Measurements from ENCODE around the gene DPF3. TPM values are rescaled to one million over a fixed set of nuclear protein-coding genes. Genes with fewer than 3 reads are reported as not detected.

The DPF3 gene
- polyA plus RNA-seq, 4 donors, result 1.0 to 2.4 (median 1.5) TPM

- FAIRE-seq (no peak), DNase-seq (no peak)
- H3K36me3 ChIP-seq (ENCODE audit: control insufficient read depth in 3 of 3, insufficient read depth in 2 of 3, low read depth in 1 of 3, low read length in 3 of 3), result no peaks in the 10 kb centered on the region
- H3K27ac ChIP-seq (ENCODE audit: low read depth in 1 of 3, low read length in 2 of 3), result no peak overlapping the region
- no peak overlapping the region for H3K4me3 ChIP-seq (ENCODE audit: low read depth in 1 of 3, low read length in 3 of 3)
- peaks cover 0 to 12% (median 0%) of the 10 kb centered on the region in 3 donors for H3K4me1 ChIP-seq (ENCODE audit: control insufficient read depth in 3 of 3, insufficient read depth in 2 of 3, low read depth in 1 of 3, low read length in 2 of 3)
- WGBS, 3 donors, result 93 to 95% (median 95%) methylated on average over 5 of the region's 5 CpGs
- H3K9me3 ChIP-seq (ENCODE audit: control insufficient read depth in 2 of 2, insufficient read depth in 1 of 2, low read depth in 1 of 2, low read length in 1 of 2), result no peaks in the 10 kb centered on the region
- H3K27me3 ChIP-seq (ENCODE audit: control insufficient read depth in 3 of 3, insufficient read depth in 3 of 3, low read length in 3 of 3), result peaks cover 0 to 2% (median 0%) of the 10 kb centered on the region in 3 donors
Measured at GRCh38 chr14:72902801-72903530, 9.1 kb upstream of the DPF3 start.

GRCh38 chr14:72901361-72901760 lies 7.5 kb upstream of the DPF3 start:
- Histone ChIP-seq H3K4me3 (ENCODE audit: low read depth in 1 of 3, low read length in 3 of 3) (no peak overlapping the region), H3K9me3 (ENCODE audit: control insufficient read depth in 2 of 2, insufficient read depth in 1 of 2, low read depth in 1 of 2, low read length in 1 of 2) (no peaks in the 10 kb centered on the region), H3K27ac (ENCODE audit: low read depth in 1 of 3, low read length in 2 of 3) (no peak overlapping the region), H3K27me3 (ENCODE audit: control insufficient read depth in 3 of 3, insufficient read depth in 3 of 3, low read length in 3 of 3) (peaks cover 0 to 2% (median 0%) of the 10 kb centered on the region in 3 donors), H3K4me1 (ENCODE audit: control insufficient read depth in 3 of 3, insufficient read depth in 2 of 3, low read depth in 1 of 3, low read length in 2 of 3) (peaks cover 0 to 2% (median 0%) of the 10 kb centered on the region in 3 donors), H3K36me3 (ENCODE audit: control insufficient read depth in 3 of 3, insufficient read depth in 2 of 3, low read depth in 1 of 3, low read length in 3 of 3) (no peaks in the 10 kb centered on the region)
- DNase-seq, result no peak
- no peak for FAIRE-seq
- whole genome bisulfite sequencing, 3 donors, result 72 to 84% (median 82%) methylated on average over 3 of the region's 3 CpGs

- no peak for FAIRE-seq
- WGBS, 3 donors, result 60 to 65% (median 63%) methylated on average over 3 of the region's 3 CpGs
- H3K27me3 ChIP-seq (ENCODE audit: control insufficient read depth in 3 of 3, insufficient read depth in 3 of 3, low read length in 3 of 3), result peaks cover 0 to 2% (median 0%) of the 10 kb centered on the region in 3 donors
- no peak for DNase-seq
- H3K27ac ChIP-seq (ENCODE audit: low read depth in 1 of 3, low read length in 2 of 3), result no peak overlapping the region
- H3K9me3 ChIP-seq (ENCODE audit: control insufficient read depth in 2 of 2, insufficient read depth in 1 of 2, low read depth in 1 of 2, low read length in 1 of 2), result no peaks in the 10 kb centered on the region
- H3K36me3 ChIP-seq (ENCODE audit: control insufficient read depth in 3 of 3, insufficient read depth in 2 of 3, low read depth in 1 of 3, low read length in 3 of 3), result no peaks in the 10 kb centered on the region
- no peak overlapping the region for H3K4me3 ChIP-seq (ENCODE audit: low read depth in 1 of 3, low read length in 3 of 3)
- peaks cover 0 to 3% (median 0%) of the 10 kb centered on the region in 3 donors for H3K4me1 ChIP-seq (ENCODE audit: control insufficient read depth in 3 of 3, insufficient read depth in 2 of 3, low read depth in 1 of 3, low read length in 2 of 3)
Measured at GRCh38 chr14:72898448-72898847, 4.5 kb upstream of the DPF3 start.

DNA sequence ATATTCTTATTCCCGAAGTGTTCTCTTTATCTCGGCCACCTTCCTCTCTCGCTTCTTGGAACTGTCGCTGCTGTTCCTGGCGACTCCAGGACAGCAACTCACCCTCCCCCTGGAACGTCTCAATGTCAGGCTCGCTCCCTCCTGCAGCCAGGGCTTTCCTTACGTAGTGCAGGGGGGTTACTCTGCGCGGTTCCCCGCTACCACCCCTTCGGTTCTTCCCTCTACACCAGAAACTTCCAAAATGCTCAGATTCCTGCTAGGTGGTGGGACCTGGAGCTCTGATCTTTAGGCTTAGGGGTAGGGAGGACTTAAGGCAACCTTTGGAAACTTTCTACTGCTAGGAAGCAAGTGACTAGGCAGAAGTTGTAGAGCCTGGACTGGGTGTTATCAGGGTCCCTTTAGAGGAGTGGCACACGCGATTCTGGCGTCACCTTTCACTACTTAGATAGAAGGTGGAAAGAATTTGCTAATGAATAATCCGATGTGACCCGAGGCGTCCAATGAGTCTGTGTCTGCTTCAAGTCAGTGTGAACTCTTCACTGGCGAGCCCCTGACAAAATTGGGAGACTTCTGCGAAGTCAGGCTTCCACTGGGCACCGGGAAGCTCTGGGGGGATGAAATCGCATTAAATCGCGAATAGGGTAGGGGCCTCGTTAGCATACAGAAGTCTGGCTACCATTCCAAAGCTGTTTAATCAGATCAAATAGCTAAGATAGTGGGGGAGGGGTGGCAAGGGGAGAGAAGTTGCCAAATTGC lies 900 bp upstream of the DPF3 start:
- Histone ChIP-seq H3K36me3 (ENCODE audit: control insufficient read depth in 3 of 3, insufficient read depth in 2 of 3, low read depth in 1 of 3, low read length in 3 of 3) (no peaks in the 10 kb centered on the region), H3K27ac (ENCODE audit: low read depth in 1 of 3, low read length in 2 of 3) (peak overlapping the region in 1 of 3 donors; percentile 3), H3K4me3 (ENCODE audit: low read depth in 1 of 3, low read length in 3 of 3) (peak overlapping the region in 2 of 3 donors; percentile 65 to 85), H3K9me3 (ENCODE audit: control insufficient read depth in 2 of 2, insufficient read depth in 1 of 2, low read depth in 1 of 2, low read length in 1 of 2) (no peaks in the 10 kb centered on the region), H3K27me3 (ENCODE audit: control insufficient read depth in 3 of 3, insufficient read depth in 3 of 3, low read length in 3 of 3) (peaks cover 0 to 29% (median 11%) of the 10 kb centered on the region in 3 donors), H3K4me1 (ENCODE audit: control insufficient read depth in 3 of 3, insufficient read depth in 2 of 3, low read depth in 1 of 3, low read length in 2 of 3) (peaks cover 0 to 3% (median 0%) of the 10 kb centered on the region in 3 donors)
- DNase-seq (peak; percentile 67 to 78), FAIRE-seq (no peak)
- WGBS, 3 donors, result 2 to 4% (median 3%) methylated on average over 25 of the region's 25 CpGs

DNA sequence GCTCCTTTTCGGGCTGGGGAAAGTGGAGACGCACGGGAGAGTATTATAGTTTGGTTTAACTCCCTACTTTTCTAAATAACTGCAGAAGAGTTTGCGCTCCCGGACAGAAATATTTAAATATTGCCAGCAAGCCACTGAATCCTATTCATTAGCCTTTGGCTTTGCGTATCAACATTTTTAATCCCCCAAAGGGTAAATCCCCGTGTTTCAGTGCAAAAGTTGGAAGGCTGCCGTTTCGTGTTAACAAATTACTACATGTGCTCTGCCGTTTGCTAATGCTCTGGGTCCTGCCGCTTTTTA lies 372 bp upstream of the DPF3 start:
- peak overlapping the region in 2 of 3 donors; percentile 65 to 85 for H3K4me3 ChIP-seq (ENCODE audit: low read depth in 1 of 3, low read length in 3 of 3)
- FAIRE-seq (no peak), DNase-seq (no peak)
- H3K9me3 ChIP-seq (ENCODE audit: control insufficient read depth in 2 of 2, insufficient read depth in 1 of 2, low read depth in 1 of 2, low read length in 1 of 2), result no peaks in the 10 kb centered on the region
- 0% methylated on average over 11 of the region's 11 CpGs for WGBS, 3 donors
- H3K27ac ChIP-seq (ENCODE audit: low read depth in 1 of 3, low read length in 2 of 3), result no peak overlapping the region
- H3K4me1 ChIP-seq (ENCODE audit: control insufficient read depth in 3 of 3, insufficient read depth in 2 of 3, low read depth in 1 of 3, low read length in 2 of 3), result peaks cover 0 to 3% (median 0%) of the 10 kb centered on the region in 3 donors
- peaks cover 0 to 32% (median 11%) of the 10 kb centered on the region in 3 donors for H3K27me3 ChIP-seq (ENCODE audit: control insufficient read depth in 3 of 3, insufficient read depth in 3 of 3, low read length in 3 of 3)
- H3K36me3 ChIP-seq (ENCODE audit: control insufficient read depth in 3 of 3, insufficient read depth in 2 of 3, low read depth in 1 of 3, low read length in 3 of 3), result no peaks in the 10 kb centered on the region

DNA sequence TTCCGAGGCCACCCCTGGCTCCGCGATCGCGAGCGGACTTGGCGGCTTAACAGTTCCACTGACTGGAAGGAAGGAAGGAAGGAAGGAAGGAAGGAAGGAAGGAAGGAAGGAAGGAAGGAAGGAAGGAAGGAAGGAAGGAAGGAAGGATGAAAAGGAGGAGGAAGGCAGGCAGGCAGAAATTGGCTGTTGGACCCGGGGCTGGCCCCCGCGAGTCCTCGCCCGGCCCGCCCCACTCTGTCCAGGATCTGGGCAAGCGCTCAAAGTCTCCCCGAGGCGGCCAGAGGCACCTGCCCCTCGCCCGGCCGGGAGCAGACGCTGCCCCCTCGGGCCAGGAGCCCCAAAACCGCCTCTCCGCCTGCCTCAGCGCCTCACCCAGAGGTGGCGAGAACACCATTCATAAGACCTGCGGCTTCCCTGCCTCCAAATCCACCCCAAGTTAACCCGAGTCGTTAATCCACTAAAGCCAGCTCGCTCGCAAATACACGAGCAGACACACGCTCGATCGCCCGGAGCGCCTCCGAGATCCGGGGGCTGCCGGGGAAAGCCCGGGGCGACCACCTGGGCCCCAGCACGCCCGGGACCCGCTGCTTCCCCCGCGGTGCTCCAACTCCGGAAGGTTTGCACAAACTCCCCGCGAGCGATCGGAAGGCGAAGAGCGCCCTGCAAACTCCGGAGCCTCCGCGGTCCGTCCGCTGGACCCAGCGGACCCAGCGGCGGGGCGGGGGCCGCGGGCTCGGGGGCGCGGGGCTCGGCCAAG lies 844 bp downstream of the DPF3 start:
- FAIRE-seq (no peak), DNase-seq (peak; percentile 27 to 72)
- H3K4me3 ChIP-seq (ENCODE audit: low read depth in 1 of 3, low read length in 3 of 3), result peak overlapping the region; percentile 65 to 85 (median 71)
- 0 to 1% (median 0%) methylated on average over 47 to 68 of the region's 68 CpGs for WGBS, 3 donors
- peaks cover 0 to 3% (median 0%) of the 10 kb centered on the region in 3 donors for H3K4me1 ChIP-seq (ENCODE audit: control insufficient read depth in 3 of 3, insufficient read depth in 2 of 3, low read depth in 1 of 3, low read length in 2 of 3)
- no peak overlapping the region for H3K27ac ChIP-seq (ENCODE audit: low read depth in 1 of 3, low read length in 2 of 3)
- H3K9me3 ChIP-seq (ENCODE audit: control insufficient read depth in 2 of 2, insufficient read depth in 1 of 2, low read depth in 1 of 2, low read length in 1 of 2), result no peaks in the 10 kb centered on the region
- peaks cover 0 to 34% (median 11%) of the 10 kb centered on the region in 3 donors for H3K27me3 ChIP-seq (ENCODE audit: control insufficient read depth in 3 of 3, insufficient read depth in 3 of 3, low read length in 3 of 3)
- H3K36me3 ChIP-seq (ENCODE audit: control insufficient read depth in 3 of 3, insufficient read depth in 2 of 3, low read depth in 1 of 3, low read length in 3 of 3), result no peaks in the 10 kb centered on the region

- H3K36me3 ChIP-seq (ENCODE audit: control insufficient read depth in 3 of 3, insufficient read depth in 2 of 3, low read depth in 1 of 3, low read length in 3 of 3), result no peaks in the 10 kb centered on the region
- peaks cover 0 to 34% (median 11%) of the 10 kb centered on the region in 3 donors for H3K27me3 ChIP-seq (ENCODE audit: control insufficient read depth in 3 of 3, insufficient read depth in 3 of 3, low read length in 3 of 3)
- no peaks in the 10 kb centered on the region for H3K9me3 ChIP-seq (ENCODE audit: control insufficient read depth in 2 of 2, insufficient read depth in 1 of 2, low read depth in 1 of 2, low read length in 1 of 2)
- H3K27ac ChIP-seq (ENCODE audit: low read depth in 1 of 3, low read length in 2 of 3), result no peak overlapping the region
- H3K4me3 ChIP-seq (ENCODE audit: low read depth in 1 of 3, low read length in 3 of 3), result peak overlapping the region in 2 of 3 donors; percentile 65 to 85
- DNase-seq (peak; percentile 24 to 58), FAIRE-seq (no peak)
- peaks cover 0 to 3% (median 0%) of the 10 kb centered on the region in 3 donors for H3K4me1 ChIP-seq (ENCODE audit: control insufficient read depth in 3 of 3, insufficient read depth in 2 of 3, low read depth in 1 of 3, low read length in 2 of 3)
- WGBS, 3 donors, result 0 to 1% (median 1%) methylated on average over 47 of the region's 47 CpGs
Measured at GRCh38 chr14:72892103-72892878, 1.6 kb downstream of the DPF3 start.

Measured in small intestine (tissue), 7 donors.